Fibroblast of skin of back (primary cell): ENCODE measurements around the gene IFNG-AS1. TPM values are rescaled to one million over a fixed set of nuclear protein-coding genes. Genes with fewer than 3 reads are reported as not detected.

ENCODE experiments used
- DNase-seq: peaks from one replicate; pipeline ENCODE4 v3.0.0-alpha.2; 2013
- polyA plus RNA-seq, 2 experiments: library from polyadenylated mRNA; unstranded; fragments of 120-200 nt; gene quantifications; one replicate each; pipeline ENCODE4 v1.2.1, GENCODE V29; 2013; ENCODE audit not compliant: insufficient read length in 2 of 2

IFNG-AS1 gene
- not detected for polyA plus RNA-seq (2013, experiment 1 of 2; ENCODE audit: insufficient read length)
- polyA plus RNA-seq (2013, experiment 2 of 2; ENCODE audit: insufficient read length): not detected

DNA sequence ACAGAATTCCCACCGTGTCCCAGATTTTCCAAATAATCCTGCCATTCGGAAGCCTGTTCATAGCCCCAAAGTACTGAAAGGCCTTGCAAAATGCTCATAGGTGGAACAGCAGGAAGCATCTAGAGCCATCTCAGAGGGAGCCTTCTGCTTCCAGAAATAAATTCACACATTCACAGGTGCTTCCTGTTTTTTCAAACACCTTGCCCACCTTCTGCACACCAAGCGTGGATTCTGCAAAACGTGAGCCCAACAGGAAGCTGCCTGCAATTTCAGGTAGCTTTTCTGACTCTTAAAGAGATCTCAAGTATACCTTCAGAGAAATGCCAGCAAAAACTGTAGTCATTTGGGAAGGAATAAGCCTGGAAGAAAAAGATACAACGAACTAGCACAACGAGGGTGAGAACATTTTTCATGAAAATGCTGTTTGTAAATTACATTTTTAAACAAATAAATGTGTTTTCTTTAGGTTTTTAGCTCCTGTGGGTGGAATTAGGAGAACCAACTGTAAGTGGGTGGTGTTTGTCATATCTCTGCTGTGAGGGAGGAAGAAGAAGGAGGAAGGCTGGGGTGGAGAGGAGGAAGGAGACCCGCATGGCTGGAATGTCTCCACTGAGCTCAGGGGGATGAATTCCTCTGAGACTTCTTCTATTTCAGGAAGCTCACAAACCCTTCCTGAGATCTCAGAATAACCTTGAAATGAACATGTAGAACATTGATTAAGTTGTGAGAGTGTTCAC is at the start of gene IFNG-AS1:
Gene IFNG-AS1 (plus strand): TSS at position 264 of the 737 bp plus-strand sequence.
- DNase-seq: no peak

DNA sequence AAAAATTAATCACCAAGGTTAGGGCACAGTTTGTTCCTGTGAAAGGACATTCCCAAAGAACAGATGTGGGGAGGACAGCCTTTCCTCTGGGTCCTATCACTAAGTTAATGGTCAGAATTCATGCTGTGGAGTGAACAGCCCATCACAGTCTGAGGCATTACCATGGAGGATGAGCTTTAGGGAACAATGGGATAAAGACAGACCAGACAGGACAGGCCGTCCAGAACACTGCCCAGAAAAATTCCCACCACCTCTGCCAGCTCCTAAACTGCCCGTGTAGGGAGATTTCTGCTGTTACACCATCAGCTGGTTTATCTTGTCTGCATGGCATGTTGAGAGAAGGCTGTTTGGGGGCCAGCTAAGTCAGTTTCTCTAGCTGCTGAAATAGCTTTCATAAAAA is 49.6 kb upstream of the IFNG-AS1 start:
- DNase-seq: no peak

DNA sequence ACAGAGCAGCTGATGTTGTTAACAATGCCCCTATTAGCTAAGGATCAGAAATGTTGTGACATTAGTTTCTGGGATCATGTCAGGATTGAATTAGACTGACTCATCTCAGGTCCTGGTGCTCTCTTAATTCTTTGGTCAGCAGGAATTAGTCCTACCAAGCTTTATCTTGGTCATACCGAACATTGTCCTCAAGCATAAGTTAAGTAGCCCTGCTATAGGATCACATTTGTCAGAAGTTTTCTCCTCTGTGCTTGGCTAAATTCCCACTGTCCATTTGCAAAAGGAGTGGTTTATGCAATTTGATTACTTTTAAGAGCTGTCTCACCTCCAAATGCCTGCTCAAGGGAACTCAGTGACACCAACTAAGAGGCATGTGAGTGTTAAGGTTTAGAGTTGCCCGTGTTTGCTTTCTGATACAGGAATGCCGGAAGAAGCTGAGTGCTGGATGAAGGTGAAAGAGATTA is 48.4 kb upstream of the IFNG-AS1 start:
- peak; percentile 71 for DNase-seq

DNA sequence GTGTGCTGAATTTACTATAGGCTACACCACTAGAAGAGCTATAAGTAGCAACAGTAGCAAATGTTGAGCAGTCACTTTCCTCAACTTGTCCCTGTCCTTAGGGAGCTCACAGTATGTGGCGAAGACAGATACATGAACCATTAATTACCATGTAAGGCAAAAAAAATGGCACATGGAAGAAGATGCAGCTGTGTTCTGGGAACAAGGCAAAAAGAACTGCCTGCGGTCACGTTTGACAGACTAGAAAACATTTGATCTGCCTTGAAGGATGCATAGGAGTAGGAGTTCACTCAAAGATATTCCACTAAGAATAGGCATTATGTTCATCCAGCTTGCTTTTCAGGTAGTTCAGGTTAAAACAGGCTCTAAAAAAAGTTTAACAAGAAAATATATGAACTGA is 46.5 kb upstream of the IFNG-AS1 start:
- DNase-seq: peak; percentile 40

DNA sequence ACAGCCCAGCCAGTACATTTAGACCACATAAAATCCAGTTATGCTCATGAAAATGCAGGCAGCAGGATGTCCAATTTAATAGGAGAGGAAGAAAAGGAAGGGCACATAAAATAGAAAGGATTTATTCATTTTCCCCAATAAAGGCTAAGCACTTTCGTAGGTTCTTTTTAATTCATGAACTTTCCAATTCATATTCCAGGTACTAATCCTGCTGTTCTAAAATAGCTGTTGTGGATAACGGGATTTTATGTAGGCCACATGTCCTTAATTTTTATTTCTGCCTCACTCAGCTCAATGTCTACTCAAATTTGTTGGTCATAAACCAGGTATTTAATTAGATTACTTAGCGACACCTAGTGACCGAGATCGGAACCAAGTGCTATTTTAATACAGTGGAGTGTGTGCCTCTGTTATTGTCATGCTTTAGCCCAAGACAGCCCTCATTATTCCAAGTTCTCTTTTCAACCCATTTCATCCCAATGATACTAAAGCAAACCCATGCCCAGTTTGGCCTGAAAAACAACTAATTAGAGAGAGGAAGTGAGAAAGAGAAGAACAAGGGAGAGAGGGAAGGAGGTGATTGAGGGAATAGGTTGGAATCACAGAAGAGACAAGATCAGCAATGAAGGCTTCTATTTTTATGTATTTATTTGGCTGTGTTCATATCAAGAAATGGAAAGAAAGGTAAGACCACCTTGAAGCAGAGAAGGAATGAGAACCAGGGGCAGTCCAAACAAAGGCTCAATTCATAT is 45.9 kb upstream of the IFNG-AS1 start:
- peak; percentile 80 for DNase-seq

DNA sequence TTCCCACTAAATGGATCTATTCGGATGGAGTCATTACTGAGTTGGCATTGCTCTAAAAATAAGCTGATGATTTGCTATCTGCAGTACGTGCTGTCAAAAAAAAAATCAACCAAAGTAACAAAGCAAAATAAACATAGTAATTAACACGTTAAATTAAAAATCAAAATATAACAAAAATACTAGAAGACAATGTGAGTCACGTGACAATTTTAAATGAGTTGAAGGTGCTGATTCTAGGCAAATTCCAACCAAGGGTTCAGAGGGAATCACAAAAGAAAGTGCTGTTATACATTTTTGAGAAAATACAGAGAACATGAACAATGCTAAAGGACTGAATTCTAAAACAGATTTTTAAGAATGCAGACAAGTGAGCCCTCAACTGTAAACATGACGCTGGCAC is 45.2 kb upstream of the IFNG-AS1 start:
- no peak for DNase-seq

DNA sequence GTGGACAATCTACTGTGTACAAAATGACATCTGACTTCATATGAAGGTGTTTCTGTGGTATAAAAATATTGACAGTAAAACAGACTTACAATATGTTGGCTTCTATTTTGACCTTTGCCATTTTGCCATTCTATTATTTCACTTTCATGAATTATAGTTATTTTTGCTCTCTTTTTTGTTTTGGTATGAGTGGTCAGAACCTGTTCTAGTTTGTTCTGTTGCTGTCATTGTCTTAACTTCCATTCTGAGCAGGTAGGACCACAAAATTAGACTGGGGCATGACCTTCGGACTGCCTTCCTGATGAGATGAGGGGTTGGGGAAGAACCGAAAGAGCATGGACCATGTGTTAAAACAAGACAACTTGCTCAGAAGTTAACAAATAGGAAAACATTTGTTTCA is 36.5 kb upstream of the IFNG-AS1 start:
- no peak for DNase-seq

DNA sequence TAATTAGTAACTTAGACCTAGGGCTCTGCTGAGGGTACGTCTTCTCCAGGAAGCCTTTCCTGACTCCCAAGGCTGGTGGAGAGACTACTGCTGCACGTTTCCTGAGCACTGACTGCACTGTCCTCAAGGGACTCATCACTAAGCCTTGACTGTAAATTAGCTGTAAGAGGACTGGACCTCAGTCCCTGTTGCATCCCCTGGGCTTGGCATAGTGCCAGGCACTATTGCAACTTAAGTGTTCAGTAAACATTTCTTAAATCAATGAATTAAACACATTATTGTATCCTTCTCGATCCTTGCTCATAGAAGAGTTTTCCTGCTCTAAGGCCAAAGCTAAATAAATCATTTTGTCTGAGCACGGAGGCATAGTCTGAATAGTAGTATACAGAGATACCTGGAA is 31.9 kb upstream of the IFNG-AS1 start:
- DNase-seq: no peak

DNA sequence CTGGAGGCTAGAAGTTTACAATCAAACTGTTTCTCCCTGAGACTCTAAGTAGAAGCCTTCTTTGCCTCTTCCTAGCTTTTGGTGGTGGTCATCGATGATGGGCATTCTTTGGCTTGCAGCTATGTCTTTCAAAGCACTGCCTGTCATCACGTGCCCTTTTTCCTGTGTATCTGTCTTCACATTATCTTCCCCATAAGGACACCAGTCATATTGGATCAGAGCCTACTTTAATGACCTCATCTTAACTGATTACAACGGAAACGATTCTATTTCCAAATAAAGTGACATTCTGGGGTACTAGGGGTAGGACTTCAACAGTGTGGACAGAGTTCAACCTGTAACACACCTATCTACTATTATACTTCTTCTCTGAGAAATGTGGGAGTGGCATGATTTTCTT is 31.1 kb upstream of the IFNG-AS1 start:
- DNase-seq: peak; percentile 36

DNA sequence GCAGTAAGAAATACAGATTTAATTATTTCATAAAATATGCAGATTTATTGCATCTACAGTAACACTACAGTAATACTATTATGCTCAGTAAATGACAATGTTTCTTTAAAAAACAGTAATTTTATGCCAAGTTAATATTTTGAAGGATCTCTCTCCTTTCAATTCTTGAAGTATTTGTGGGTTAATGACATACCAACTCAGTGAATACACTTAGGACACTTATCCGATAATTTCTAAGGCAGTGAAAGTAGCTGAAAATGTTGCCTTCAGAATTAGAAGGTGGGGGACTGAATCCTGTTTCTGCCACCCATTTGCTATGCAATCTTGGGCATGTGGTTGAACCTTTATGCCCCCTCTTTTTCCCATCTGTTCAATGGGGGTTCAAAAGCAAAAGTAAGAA is 24.8 kb upstream of the IFNG-AS1 start:
- peak; percentile 59 for DNase-seq

DNA sequence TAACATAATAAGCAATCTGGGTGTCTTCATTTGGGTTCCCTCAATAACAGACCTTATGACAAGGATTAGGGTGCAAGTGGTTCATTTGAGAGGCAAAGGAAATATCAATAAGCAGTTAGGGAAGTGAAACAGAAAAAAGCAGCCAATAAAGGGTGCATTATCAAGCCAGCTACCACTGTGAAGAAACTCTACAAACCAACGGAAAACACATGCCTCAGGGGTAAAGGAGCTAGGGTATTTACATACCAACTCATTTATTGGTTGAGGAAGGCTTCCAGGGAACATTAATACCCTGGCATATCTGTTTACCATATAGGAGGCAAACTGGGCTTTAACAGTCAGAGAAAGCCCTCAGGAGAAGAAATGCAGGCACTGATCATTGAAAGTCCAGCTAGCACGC is 22.7 kb upstream of the IFNG-AS1 start:
- DNase-seq: no peak

DNA sequence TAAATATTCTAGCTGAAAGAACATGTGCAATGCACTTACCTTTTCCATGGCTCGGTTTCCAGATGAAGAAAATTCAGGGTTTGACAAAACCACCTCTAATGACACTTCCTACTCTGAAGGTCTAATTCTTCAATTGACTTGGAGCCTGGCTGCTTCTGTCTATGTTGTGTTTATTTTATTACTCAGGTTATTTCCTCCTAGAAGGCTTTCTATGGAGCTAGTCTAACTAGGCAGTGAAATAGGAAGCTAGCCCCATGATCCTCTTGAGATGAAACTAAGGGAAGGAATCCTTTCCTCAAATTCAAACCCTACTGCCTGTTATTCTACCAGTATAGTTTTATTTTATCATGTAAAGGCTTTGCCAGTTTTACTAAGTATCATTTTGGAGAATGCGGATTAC is 20.9 kb upstream of the IFNG-AS1 start:
- peak; percentile 60 for DNase-seq

DNA sequence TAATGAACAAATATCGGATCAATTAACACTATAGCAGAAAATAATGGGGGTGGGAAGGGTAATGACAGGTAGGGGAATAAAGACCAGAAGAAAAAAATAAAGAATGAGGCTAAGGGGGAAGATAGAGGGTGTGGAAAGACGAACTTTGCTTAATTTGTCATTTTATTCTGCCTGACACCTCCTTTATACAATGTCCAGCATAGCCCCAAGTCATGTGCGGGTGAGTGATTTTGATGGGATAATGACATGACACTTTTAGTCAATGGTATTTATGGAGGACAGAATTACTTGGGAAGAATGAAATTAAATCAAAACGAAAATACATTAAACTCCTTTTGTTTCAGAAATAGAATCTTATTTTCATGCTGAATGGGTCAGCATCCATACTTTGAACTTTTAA is 20.5 kb upstream of the IFNG-AS1 start:
- DNase-seq: no peak

DNA sequence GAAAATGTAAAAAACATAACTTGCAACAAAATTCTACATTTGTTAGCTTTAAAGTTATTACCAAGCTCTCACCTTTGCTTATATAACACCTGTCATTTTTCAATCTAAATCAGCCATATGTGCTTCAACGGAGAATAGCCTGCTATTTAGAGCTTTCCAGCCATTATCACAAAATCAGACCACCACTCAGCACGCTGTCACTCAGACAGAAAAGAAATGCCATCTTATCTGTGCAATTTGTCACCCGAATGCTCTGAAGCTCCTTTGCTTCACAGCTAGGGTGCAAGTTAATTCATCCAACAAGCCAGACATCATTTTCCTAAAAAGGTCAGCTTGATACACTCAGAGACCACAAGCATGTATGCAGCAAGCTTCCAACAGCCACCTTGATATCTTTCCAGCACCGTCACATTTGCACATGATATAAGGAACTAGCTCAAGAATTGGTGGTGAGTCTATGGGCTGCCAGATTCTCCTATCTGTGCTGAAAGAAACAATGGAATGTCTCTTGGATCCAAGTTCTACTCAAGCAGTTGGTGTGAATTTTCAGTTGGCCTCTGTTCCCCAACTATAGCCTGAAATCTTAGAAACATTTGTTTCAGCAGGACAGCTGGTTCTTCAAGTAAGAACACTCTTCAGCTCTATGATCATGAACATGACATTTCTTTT is 20.0 kb upstream of the IFNG-AS1 start:
- DNase-seq: peak; percentile 16

DNA sequence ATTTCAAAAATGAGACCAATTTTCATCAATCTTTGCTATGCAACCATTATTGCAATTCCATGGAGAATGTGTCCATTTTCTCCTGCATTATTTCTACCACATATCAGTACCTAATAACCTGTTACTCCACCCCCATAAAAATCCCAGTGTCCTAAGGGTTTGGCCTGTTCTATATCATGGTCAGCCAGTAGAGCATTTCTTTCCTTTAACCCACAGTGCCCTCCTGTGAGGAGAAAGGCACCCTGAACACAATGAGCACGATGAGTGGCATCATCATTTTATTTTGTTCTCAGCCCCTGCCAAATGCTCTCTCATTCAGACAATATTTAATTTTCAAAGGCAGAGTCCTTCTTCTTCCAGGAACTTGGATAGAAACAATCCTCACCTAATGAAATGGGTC is 11.6 kb upstream of the IFNG-AS1 start:
- no peak for DNase-seq

DNA sequence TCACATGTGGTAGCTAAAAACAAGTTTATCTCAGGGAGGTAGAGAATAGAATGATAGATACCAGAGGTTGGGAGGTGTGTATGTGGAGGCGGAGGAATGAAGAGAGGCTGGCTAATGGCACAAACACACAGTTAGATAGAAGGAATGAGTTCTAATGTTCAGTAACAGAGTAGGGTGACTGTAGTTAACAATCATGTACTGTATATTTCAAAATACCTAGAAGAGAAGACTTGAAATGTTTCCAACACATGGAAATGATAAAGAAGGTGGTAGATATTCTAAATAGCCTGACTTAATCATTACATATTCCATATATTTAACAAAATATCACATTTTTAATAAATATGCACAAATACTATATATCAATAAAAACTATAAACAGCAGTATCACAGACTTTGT is 8.9 kb upstream of the IFNG-AS1 start:
- no peak for DNase-seq

DNA sequence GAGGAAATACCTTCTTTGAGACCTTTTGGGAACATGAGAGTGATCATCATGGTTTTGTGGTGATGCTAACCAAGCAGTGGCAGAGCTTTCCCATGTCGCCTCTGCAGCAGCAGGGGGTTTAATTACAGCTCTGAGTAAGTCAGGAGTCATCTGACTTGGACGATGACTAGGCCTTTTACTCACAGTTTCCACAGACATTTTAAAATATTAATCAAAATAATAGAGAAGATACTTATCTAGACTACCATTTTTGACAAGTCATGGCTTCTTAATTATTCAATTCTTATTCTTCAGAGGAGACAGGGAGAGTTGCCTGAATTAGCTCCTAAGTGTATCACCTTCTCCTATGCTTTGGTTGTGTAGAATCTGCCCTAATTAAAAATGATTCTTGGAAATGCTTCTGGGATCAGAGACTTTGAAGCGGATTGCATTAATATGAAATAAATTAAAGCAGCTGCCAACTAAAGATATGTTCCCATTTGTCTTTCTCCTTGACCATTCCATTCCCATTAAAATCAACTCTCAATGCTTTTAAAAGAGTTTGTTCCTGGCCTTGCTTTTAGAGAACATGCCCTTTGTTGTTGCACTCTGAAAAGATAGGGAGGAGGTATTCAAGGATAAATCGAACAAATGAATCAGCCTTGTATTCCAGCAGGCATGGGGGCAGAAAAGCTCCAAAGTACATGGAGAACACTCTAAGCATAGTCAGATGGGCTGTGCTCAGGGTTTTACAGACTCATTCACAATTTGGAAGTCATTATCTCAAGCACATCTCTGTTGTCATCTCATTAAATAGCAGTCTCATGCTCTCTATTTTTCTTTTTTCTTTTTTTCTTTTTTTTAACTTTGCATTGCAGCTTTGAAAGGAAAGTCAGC is 7.7 kb upstream of the IFNG-AS1 start:
- peak; percentile 97 for DNase-seq

DNA sequence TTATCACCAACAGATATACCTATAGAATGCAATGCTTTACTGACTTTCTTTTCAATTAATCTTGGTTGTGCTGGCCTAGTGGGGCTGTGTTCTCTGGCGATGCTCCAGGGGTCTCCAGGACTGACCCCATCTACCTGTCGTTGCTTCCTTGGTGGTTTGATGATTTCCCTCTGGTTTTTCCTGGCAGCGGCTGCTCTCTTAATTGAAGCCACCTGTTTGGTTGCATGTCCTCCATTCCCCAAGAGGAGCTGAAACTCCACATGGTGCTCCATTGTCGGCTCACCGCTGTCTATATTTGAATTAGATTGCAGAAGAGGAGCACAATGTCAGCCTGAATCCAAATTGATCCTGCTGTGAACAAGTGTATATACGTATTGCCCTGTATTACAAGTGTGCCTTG is 7.1 kb upstream of the IFNG-AS1 start:
- peak; percentile 43 for DNase-seq

DNA sequence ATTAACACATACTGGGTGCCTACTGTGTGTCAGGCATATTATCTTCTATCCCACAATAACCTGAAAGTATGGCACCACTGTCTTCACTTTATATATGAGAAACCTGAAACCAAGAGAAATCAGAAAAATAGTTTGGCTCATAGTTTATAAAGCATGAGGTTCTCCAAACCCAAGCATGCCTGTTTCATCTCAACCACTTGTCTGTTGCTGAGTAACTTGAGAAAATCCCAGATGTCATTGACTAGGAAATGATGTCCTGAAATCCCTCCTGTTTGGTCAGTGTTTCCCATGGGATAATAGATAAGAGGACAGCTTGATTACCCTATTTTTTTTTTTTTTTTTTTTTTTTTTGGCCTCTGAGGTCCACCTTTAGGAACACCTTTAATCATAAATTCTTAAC is 2.6 kb upstream of the IFNG-AS1 start:
- DNase-seq: no peak

DNA sequence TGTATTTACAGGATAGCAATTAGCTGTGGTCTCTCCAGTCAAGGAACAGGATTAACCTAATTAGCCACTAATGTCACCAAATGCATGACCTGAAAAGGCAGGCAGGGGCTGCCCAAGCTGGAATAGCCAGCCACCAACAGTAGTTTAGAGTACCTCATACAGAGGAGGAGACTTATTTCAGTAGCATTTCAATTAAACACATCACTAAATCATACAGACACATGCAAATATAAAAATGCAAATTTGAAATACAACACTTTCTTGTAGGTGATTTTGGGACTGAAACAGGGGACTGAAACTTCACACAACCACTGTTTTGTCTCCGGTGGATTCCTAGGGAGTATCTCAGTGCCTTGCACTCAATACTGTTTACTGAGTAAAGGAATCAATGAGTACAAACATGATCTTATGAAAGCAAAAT is 636 bp upstream of the IFNG-AS1 start:
- no peak for DNase-seq

DNA sequence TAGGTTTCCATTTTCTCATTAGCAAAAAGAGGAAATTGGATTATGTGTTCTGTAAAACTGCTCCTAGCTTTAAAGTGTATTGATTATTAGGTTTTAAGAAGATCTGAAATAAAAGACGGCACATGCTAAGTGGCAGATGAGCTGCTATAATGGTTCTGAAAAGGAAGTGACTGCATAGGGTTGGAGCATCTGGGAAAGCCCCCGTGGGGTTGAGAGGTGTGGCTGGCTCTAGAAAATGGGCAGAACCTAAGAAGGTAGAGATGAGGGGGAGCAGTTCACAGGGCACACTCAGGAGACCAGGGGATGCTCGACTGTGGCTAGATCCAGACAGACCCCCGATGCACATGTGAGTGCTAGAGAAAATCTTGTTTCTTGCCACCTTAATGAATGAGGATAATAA is 1.9 kb downstream of the IFNG-AS1 start:
- no peak for DNase-seq

DNA sequence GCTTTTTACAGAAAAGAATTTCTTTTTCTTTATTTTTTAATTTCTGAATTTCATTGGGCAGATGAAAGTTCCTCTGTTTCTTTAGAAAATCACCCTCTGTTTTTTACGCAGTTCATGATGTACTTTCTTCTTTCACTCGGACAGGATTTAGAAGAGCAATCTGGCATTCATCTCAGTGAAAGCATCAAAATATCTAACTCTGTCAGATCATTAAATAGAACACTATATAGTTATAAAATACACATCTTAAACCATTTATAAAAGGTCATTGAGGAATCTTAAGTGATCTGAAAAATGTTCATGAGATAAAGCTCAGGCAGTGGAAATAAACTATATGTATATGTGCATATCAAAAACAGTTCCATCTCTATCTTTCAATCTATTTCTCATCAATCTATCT is 3.9 kb downstream of the IFNG-AS1 start:
- DNase-seq: no peak
